Measurements from ENCODE around the gene ZNF416. TPM values are rescaled to one million over a fixed set of nuclear protein-coding genes. Genes with fewer than 3 reads are reported as not detected.

The ZNF416 gene
- total and polyA plus RNA-seq, 9 of the 15 experiments (the other 6 are each of a cell fraction or from before 2014, with no cell fraction given) = 0.20 to 2.0 (median 1.1) TPM

- TF ChIP-seq ZBTB40 (IDR thresholded peaks at IDR 0.05) = peak; percentile 91
- TF ChIP-seq ZBTB40 (CRISPR knock-in tag; IDR thresholded peaks at IDR 0.05) = no peak
- no peak for TF ChIP-seq TAF9B (IDR thresholded peaks at IDR 0.05; ENCODE audit: partially characterized antibody)
- peak in 1 of 2 experiments; percentile 91 for TF ChIP-seq AFF1 (IDR thresholded peaks at IDR 0.05; ENCODE audit: low read depth in 1 of 2, partially characterized antibody in 2 of 2)
- TF ChIP-seq MEIS2 (IDR thresholded peaks at IDR 0.05; ENCODE audit: partially characterized antibody) = peak; percentile 8
- TF ChIP-seq TSHZ1 (CRISPR knock-in tag; IDR thresholded peaks at IDR 0.05) = no peak
- TF ChIP-seq ZNF224 (CRISPR knock-in tag; IDR thresholded peaks at IDR 0.05) = no peak
- no peak for TF ChIP-seq TRIM28 (IDR thresholded peaks at IDR 0.05)
- TF ChIP-seq MYBL2 (IDR thresholded peaks at IDR 0.05; ENCODE audit: low read depth) = no peak
- TF ChIP-seq MYBL2 (CRISPR knock-in tag; IDR thresholded peaks at IDR 0.05; ENCODE audit: borderline replicate concordance) = no peak
- no peak for TF ChIP-seq NFIX (CRISPR knock-in tag; IDR thresholded peaks at IDR 0.05; ENCODE audit: low read depth)
These were observed at the start of gene ZNF416 (continued) for GRCh38 chr19:57578487-57579205.
